RPMI8226 (cell line): Measurements from ENCODE around the gene NKD1.

Experiments
- DNase-seq: peaks from one replicate; pipeline ENCODE4 v3.0.0-alpha.2; 2015

NKD1 gene

GRCh38 chr16:50539053-50539695 is 9.0 kb upstream of the NKD1 start:
- no peak for DNase-seq

- DNase-seq: no peak
These were observed 8.1 kb upstream of the NKD1 start for GRCh38 chr16:50539822-50540710.

GRCh38 chr16:50540711-50541007 is 7.5 kb upstream of the NKD1 start:
- no peak for DNase-seq

GRCh38 chr16:50542703-50543102 is 5.5 kb upstream of the NKD1 start:
- DNase-seq: no peak

GRCh38 chr16:50546125-50546524 is 2.1 kb upstream of the NKD1 start:
- DNase-seq: no peak

GRCh38 chr16:50547340-50548124 is 664 bp upstream of the NKD1 start:
- peak; percentile 50 for DNase-seq

GRCh38 chr16:50548909-50549560 is 839 bp downstream of the NKD1 start:
- DNase-seq: no peak

GRCh38 chr16:50549561-50549915 is 1.3 kb downstream of the NKD1 start:
- DNase-seq: no peak

- DNase-seq: no peak
These were observed 1.8 kb downstream of the NKD1 start for GRCh38 chr16:50550035-50550434.

GRCh38 chr16:50550866-50551641 is 2.9 kb downstream of the NKD1 start:
- no peak for DNase-seq

GRCh38 chr16:50552476-50553101 is 4.4 kb downstream of the NKD1 start:
- DNase-seq: no peak

- DNase-seq: no peak
These were observed 5.0 kb downstream of the NKD1 start for GRCh38 chr16:50553182-50553710.

GRCh38 chr16:50553731-50554360 is 5.7 kb downstream of the NKD1 start:
- DNase-seq: no peak

- DNase-seq: no peak
These were observed 7.2 kb downstream of the NKD1 start for GRCh38 chr16:50555269-50555875.

- no peak for DNase-seq
These were observed 7.9 kb downstream of the NKD1 start for GRCh38 chr16:50555952-50556673.

- DNase-seq: no peak
These were observed 8.8 kb downstream of the NKD1 start for GRCh38 chr16:50557046-50557445.

GRCh38 chr16:50558913-50559312 is 10.7 kb downstream of the NKD1 start:
- peak; percentile 62 for DNase-seq

GRCh38 chr16:50559342-50559741 is 11.1 kb downstream of the NKD1 start:
- DNase-seq: no peak

- DNase-seq: no peak
These were observed 11.8 kb downstream of the NKD1 start for GRCh38 chr16:50559804-50560514.
